BJ (cell line): ENCODE data around the gene SPDEF. TPM values are rescaled to one million over a fixed set of nuclear protein-coding genes. Genes with fewer than 3 reads are reported as not detected.

Source experiments
- CTCF ChIA-PET: fragments of 350-600 bp; formaldehyde crosslinking; extraction: SDS; loops from one replicate; lab custom pipeline; 2021; ENCODE audit warnings: antibody characterized with exemption, inconsistent platforms; lab: Yijun Ruan, JAX
- POLR2A ChIA-PET: fragments of 300-600 bp; sonication (Branson Sonifier 250); formaldehyde crosslinking; extraction: SDS; loops from one replicate; lab custom pipeline; 2021; ENCODE audit warnings: antibody characterized with exemption; lab: Charles Lee
- DNase-seq: peaks from one replicate; pipeline ENCODE4 v3.0.0-alpha.2; 2011; ENCODE audit warnings: low read depth
- H3K27me3 ChIP-seq: 2 replicates; pipeline ENCODE4 v1.6.0; 2011; ENCODE audit warnings: low read length; ENCODE audit not compliant: control insufficient read depth, insufficient read depth
- H3K36me3 ChIP-seq: 2 replicates; pipeline ENCODE4 v1.5.1; 2011; ENCODE audit warnings: low read length; ENCODE audit not compliant: control insufficient read depth, insufficient read depth
- H3K4me3 ChIP-seq: 2 replicates; pipeline ENCODE4 v1.5.1; 2011; ENCODE audit warnings: low read depth, mild to moderate bottlenecking, control low read depth, low read length
- polyA plus RNA-seq: library from polyadenylated mRNA; depleted of rRNA; stranded (reverse); fragments of >200 nt; gene quantifications from 2 replicates; pipeline ENCODE4 v1.2.3, GENCODE V29; 2011
- TF ChIP-seq, protein P1 (sequence below): IDR thresholded peaks from 2 replicates; pipeline ENCODE4 v1.5.1; 2011; ENCODE audit warnings: low read depth, mild to moderate bottlenecking, control low read depth, inconsistent platforms, low read length, moderate library complexity; ENCODE audit not compliant: insufficient read depth

SPDEF gene
- polyA plus RNA-seq, 1 experiment, result not detected

DNA sequence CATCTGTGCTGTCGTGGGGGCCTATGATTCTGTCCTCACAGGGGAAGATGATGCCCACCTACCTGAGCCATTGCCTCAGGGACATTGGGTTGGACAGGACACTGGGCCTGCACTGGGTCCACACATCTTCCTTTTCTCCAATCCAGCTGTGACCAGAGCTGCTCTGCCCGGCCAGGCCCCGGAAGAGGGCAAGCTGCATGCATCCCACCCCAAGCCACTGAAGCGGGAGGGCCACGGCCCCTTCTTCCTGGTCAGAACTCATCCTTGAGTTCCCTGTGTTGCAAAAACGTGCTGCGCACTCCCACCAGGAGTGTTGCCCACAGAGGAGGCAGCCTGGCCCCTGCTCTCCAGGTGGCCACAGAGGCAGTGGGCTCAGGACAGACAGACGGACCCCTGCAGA is 38.2 kb downstream of the SPDEF start:
- DNase-seq, result no peak
- TF ChIP-seq, protein P1, sequence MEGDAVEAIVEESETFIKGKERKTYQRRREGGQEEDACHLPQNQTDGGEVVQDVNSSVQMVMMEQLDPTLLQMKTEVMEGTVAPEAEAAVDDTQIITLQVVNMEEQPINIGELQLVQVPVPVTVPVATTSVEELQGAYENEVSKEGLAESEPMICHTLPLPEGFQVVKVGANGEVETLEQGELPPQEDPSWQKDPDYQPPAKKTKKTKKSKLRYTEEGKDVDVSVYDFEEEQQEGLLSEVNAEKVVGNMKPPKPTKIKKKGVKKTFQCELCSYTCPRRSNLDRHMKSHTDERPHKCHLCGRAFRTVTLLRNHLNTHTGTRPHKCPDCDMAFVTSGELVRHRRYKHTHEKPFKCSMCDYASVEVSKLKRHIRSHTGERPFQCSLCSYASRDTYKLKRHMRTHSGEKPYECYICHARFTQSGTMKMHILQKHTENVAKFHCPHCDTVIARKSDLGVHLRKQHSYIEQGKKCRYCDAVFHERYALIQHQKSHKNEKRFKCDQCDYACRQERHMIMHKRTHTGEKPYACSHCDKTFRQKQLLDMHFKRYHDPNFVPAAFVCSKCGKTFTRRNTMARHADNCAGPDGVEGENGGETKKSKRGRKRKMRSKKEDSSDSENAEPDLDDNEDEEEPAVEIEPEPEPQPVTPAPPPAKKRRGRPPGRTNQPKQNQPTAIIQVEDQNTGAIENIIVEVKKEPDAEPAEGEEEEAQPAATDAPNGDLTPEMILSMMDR, result no peak
- peaks cover 16% of the 10 kb centered on the region for H3K27me3 ChIP-seq
- CTCF ChIA-PET, result interaction anchor here (1.1 kb wide), 1 partner anchor 9 kb away, joined by 4 read pairs; no protein-coding TSS in a partner anchor
- POLR2A ChIA-PET, result no interaction called here
- H3K4me3 ChIP-seq, result no peak overlapping the region
- no peaks in the 10 kb centered on the region for H3K36me3 ChIP-seq

GRCh38 chr6:34517461-34517881 is 38.7 kb downstream of the SPDEF start:
- TF ChIP-seq, protein P1, result no peak
- Histone ChIP-seq H3K36me3 (no peaks in the 10 kb centered on the region), H3K4me3 (no peak overlapping the region), H3K27me3 (peaks cover 16% of the 10 kb centered on the region)
- CTCF ChIA-PET, result interaction anchor here (1.1 kb wide), 1 partner anchor 9 kb away, joined by 4 read pairs; no protein-coding TSS in a partner anchor
- POLR2A ChIA-PET, result no interaction called here
- DNase-seq, result no peak

- Histone ChIP-seq H3K4me3 (no peak overlapping the region), H3K36me3 (no peaks in the 10 kb centered on the region), H3K27me3 (peaks cover 16% of the 10 kb centered on the region)
- ChIA-PET POLR2A (no interaction called here), CTCF (interaction anchor here (1.1 kb wide), 1 partner anchor 10 kb away, joined by 4 read pairs; no protein-coding TSS in a partner anchor)
- DNase-seq, result no peak
- TF ChIP-seq, protein P1, result no peak
Measured at GRCh38 chr6:34516391-34517324, 39.5 kb downstream of the SPDEF start.

- Histone ChIP-seq H3K36me3 (no peaks in the 10 kb centered on the region), H3K27me3 (peaks cover 17% of the 10 kb centered on the region), H3K4me3 (no peak overlapping the region)
- no peak for DNase-seq
- ChIA-PET POLR2A (no interaction called here), CTCF (no interaction called here)
- TF ChIP-seq, protein P1, result no peak
Measured at GRCh38 chr6:34515473-34516387, 40.4 kb downstream of the SPDEF start.
